Neural progenitor cell (in vitro differentiated cells): ENCODE data around the gene PSMD5.
"Not testable (repeated sequence)": the region's sequence is repeated elsewhere in the genome, so short reads cannot be mapped to it uniquely, and the experiment has no call there.

Experiments used
- EZH2 ChIP-seq: fragments of 200-600 bp; sonication (generic); IDR thresholded peaks from 2 replicates; pipeline ENCODE4 v1.6.1; 2017; ENCODE audit warnings: antibody characterized with exemption, mild to moderate bottlenecking, moderate library complexity
- EZH2phosphoT487 ChIP-seq: fragments of 200-600 bp; sonication (generic); IDR thresholded peaks from 2 replicates; pipeline ENCODE4 v1.6.1; 2017; ENCODE audit warnings: antibody characterized with exemption
- TF ChIP-seq, protein P1 (sequence below): fragments of 200-600 bp; sonication (generic); IDR thresholded peaks from 2 replicates; pipeline ENCODE4 v1.5.1; 2017; ENCODE audit warnings: antibody characterized with exemption, mild to moderate bottlenecking

DNA sequence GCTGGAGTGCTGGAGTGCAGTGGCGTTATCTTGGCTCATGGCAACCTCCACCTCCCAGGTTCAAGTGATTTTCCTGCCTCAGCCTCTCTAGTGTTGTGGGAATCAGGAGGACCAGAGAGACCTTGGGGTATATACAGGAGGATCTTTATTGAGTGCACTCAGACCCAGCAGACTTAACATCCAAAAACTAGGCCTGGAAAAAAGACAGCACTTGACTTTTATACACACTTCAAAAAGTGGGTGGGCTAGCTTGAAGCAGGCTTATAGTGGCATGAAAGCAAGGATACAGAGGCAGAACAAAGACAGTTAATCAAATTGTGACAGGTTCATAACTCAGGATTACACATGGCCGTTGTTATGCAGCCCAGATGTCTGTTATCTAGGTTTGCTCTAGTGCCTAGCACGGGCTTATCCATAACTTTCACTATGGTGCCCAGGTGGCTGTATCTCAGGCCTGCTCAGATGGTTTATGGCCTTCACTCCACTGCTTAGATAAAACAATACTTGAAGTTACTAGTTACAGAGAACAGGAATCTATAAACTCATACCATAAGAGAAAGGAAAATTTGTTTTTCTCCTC lies 37.8 kb downstream of the PSMD5 start:
- TF ChIP-seq, protein P1, sequence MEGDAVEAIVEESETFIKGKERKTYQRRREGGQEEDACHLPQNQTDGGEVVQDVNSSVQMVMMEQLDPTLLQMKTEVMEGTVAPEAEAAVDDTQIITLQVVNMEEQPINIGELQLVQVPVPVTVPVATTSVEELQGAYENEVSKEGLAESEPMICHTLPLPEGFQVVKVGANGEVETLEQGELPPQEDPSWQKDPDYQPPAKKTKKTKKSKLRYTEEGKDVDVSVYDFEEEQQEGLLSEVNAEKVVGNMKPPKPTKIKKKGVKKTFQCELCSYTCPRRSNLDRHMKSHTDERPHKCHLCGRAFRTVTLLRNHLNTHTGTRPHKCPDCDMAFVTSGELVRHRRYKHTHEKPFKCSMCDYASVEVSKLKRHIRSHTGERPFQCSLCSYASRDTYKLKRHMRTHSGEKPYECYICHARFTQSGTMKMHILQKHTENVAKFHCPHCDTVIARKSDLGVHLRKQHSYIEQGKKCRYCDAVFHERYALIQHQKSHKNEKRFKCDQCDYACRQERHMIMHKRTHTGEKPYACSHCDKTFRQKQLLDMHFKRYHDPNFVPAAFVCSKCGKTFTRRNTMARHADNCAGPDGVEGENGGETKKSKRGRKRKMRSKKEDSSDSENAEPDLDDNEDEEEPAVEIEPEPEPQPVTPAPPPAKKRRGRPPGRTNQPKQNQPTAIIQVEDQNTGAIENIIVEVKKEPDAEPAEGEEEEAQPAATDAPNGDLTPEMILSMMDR: not testable (repeated sequence)
- TF ChIP-seq EZH2, EZH2phosphoT487: not testable (repeated sequence)
